8988T (cell line): Measurements from ENCODE around the gene CTR9.

Experiments used
- DNase-seq: peaks from one replicate; pipeline ENCODE4 v3.0.0; 2011

Gene CTR9

DNA sequence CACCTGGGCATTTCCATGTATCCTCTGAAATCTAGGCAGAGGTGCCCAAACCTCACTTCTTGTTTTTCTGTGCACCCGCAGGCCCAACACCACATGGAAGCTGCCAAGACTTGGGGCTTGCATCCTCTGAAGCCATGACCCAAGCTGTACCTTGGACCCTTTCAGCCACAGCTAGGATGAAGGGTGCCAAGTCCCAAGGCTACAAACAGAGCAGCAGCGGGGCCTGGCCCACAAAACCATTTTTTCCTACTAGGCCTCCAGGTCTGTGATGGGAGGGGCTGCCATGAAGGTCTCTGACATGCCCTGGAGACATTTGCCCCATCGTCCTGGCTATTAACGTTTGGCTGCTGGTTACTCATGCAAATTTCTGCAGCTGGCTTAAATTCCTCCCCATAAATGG is 78.1 kb downstream of the CTR9 start:
- DNase-seq, result no peak
